Liver (tissue), 9 donors: Measurements from ENCODE around the gene ALCAM. TPM values are rescaled to one million over a fixed set of nuclear protein-coding genes. Genes with fewer than 3 reads are reported as not detected.

Source experiments
- DNase-seq: peaks from one replicate; pipeline ENCODE4 v3.0.0-alpha.2; 2017; ENCODE audit warnings: low spot score
- H3K27ac ChIP-seq, 2 donors: one replicate each; pipeline ENCODE4 v1.7.0; 2013; ENCODE audit warnings: inconsistent platforms in 2 of 2, low read length in 2 of 2, control low read depth in 1 of 2, low read depth in 1 of 2, mild to moderate bottlenecking in 1 of 2
- H3K27me3 ChIP-seq, 4 donors: one replicate each; pipeline versions ENCODE4 v1.6.1 to v1.7.0; 2013; ENCODE audit warnings: low read length in 3 of 4, inconsistent platforms in 1 of 4, mild to moderate bottlenecking in 1 of 4, moderate library complexity in 1 of 4; ENCODE audit not compliant: control insufficient read depth in 4 of 4, insufficient read depth in 4 of 4
- H3K36me3 ChIP-seq, 4 donors: one replicate each; pipeline versions ENCODE4 v1.6.1 to v1.7.0; 2013; ENCODE audit warnings: low read length in 3 of 4, mild to moderate bottlenecking in 3 of 4, low read depth in 1 of 4, moderate library complexity in 1 of 4; ENCODE audit not compliant: control insufficient read depth in 4 of 4, insufficient read depth in 3 of 4
- H3K4me1 ChIP-seq, 4 donors: one replicate each; pipeline versions ENCODE4 v1.6.1 to v1.7.0; 2013; ENCODE audit warnings: low read length in 3 of 4, mild to moderate bottlenecking in 3 of 4, moderate library complexity in 1 of 4; ENCODE audit not compliant: control insufficient read depth in 4 of 4, insufficient read depth in 4 of 4
- H3K4me3 ChIP-seq, 3 donors: one replicate each; pipeline versions ENCODE4 v1.6.1 to v1.7.0; 2013; ENCODE audit warnings: low read length in 3 of 3, control low read depth in 1 of 3, low read depth in 1 of 3, mild to moderate bottlenecking in 1 of 3
- H3K9ac ChIP-seq, 2 donors: one replicate each; pipeline ENCODE4 v1.7.0; 2013; ENCODE audit warnings: low read length in 2 of 2, mild to moderate bottlenecking in 2 of 2, moderate library complexity in 2 of 2, control low read depth in 1 of 2, low read depth in 1 of 2
- H3K9me3 ChIP-seq, 4 donors: one replicate each; pipeline versions ENCODE4 v1.6.1 to v1.7.0; 2013; ENCODE audit warnings: low read length in 3 of 4; ENCODE audit not compliant: control insufficient read depth in 4 of 4
- ATF3 ChIP-seq: IDR thresholded peaks from 2 replicates; pipeline ENCODE4 v1.6.1; 2016; ENCODE audit warnings: antibody characterized with exemption
- EGR1 ChIP-seq, 2 donors: IDR thresholded peaks; 2 replicates each; pipeline ENCODE4 v1.6.1; 2016 to 2018; ENCODE audit warnings: antibody characterized with exemption in 2 of 2, low read depth in 2 of 2
- FOXA1 ChIP-seq: IDR thresholded peaks from 2 replicates; pipeline ENCODE4 v1.6.1; 2016; ENCODE audit warnings: antibody characterized with exemption
- FOXA2 ChIP-seq: IDR thresholded peaks from 2 replicates; pipeline ENCODE4 v1.6.1; 2016; ENCODE audit warnings: antibody characterized with exemption
- GABPA ChIP-seq, 2 donors: IDR thresholded peaks in 1 of 2; conservative IDR thresholded peaks in 1 of 2; 2 replicates each; pipeline ENCODE4 v1.6.1; 2016; ENCODE audit warnings: antibody characterized with exemption in 2 of 2, mild to moderate bottlenecking in 1 of 2, moderate library complexity in 1 of 2
- HNF4A ChIP-seq, 2 donors: conservative IDR thresholded peaks; 2 replicates each; pipeline ENCODE4 v1.6.1; 2016; ENCODE audit warnings: antibody characterized with exemption in 2 of 2, mild to moderate bottlenecking in 2 of 2
- HNF4G ChIP-seq: IDR thresholded peaks from 2 replicates; pipeline ENCODE4 v1.6.1; 2016; ENCODE audit warnings: antibody characterized with exemption
- JUND ChIP-seq, 2 donors: IDR thresholded peaks; 2 replicates each; pipeline ENCODE4 v1.6.1; 2016; ENCODE audit warnings: antibody characterized with exemption in 2 of 2
- MAX ChIP-seq: IDR thresholded peaks from 2 replicates; pipeline ENCODE4 v1.6.1; 2016; ENCODE audit warnings: antibody characterized with exemption
- NR2F2 ChIP-seq: IDR thresholded peaks from 2 replicates; pipeline ENCODE4 v1.6.1; 2016; ENCODE audit warnings: antibody characterized with exemption
- RAD21 ChIP-seq, 2 donors: IDR thresholded peaks; 2 replicates each; pipeline ENCODE4 v1.6.1; 2016; ENCODE audit warnings: antibody characterized with exemption in 2 of 2, mild to moderate bottlenecking in 2 of 2
- REST ChIP-seq: IDR thresholded peaks from 2 replicates; pipeline ENCODE4 v1.6.1; 2016; ENCODE audit warnings: antibody characterized with exemption, mild to moderate bottlenecking
- RXRA ChIP-seq, 2 donors: IDR thresholded peaks; 2 replicates each; pipeline ENCODE4 v1.6.1; 2017 to 2018; ENCODE audit warnings: antibody characterized with exemption in 2 of 2, mild to moderate bottlenecking in 1 of 2
- SP1 ChIP-seq: IDR thresholded peaks from 2 replicates; pipeline ENCODE4 v1.6.1; 2018; ENCODE audit warnings: antibody characterized with exemption, mild to moderate bottlenecking
- YY1 ChIP-seq: IDR thresholded peaks from 2 replicates; pipeline ENCODE4 v1.6.1; 2016; ENCODE audit warnings: antibody characterized with exemption, mild to moderate bottlenecking
- ZBTB33 ChIP-seq: IDR thresholded peaks from 2 replicates; pipeline ENCODE4 v1.6.1; 2016; ENCODE audit warnings: antibody characterized with exemption
- WGBS: extraction: QIAGEN DNeasy Blood & Tissue Kit; methylation state at CpG from one replicate; pipeline ENCODE4 v1.1.7; 2013; 5-methylcytosine and 5-hydroxymethylcytosine counted together
- polyA plus RNA-seq, 2 donors: library from polyadenylated mRNA; stranded (reverse) in 1 of 2; unstranded in 1 of 2; fragments of 200-250 nt in 1 of 2; fragments of >200 nt in 1 of 2; fragmentation: Nextera tagmentation in 1 of 2; extraction: Ambion mirVana in 1 of 2; gene quantifications; one replicate each; pipeline versions ENCODE4 v1.2.1 to v1.2.3, GENCODE V29; 2013 to 2015
- total RNA-seq, 2 donors: library from RNA; depleted of rRNA; stranded (reverse); fragments of >200 nt; gene quantifications; one replicate each; pipeline ENCODE4 v1.2.3, GENCODE V29; 2014
- donor health status: healthy.
- donor health status: healthy.
- donor health status: healthy.
- donor health status: healthy.
- donor health status: healthy.

The ALCAM gene
- total and polyA plus RNA-seq, 4 donors: 14.2 to 62.0 (median 32.3) TPM

- Histone ChIP-seq H3K9me3 (no peaks in the 10 kb centered on the region), H3K27me3 (no peaks in the 10 kb centered on the region), H3K9ac (no peak overlapping the region), H3K36me3 (no peaks in the 10 kb centered on the region), H3K4me1 (no peaks in the 10 kb centered on the region), H3K27ac (no peak overlapping the region), H3K4me3 (no peak overlapping the region)
- no peak for DNase-seq
- no peak for TF ChIP-seq EGR1 (IDR thresholded peaks at IDR 0.05; ENCODE audit: low read depth in 2 of 2)
- no peak for TF ChIP-seq ZBTB33
- no peak for TF ChIP-seq SP1
- TF ChIP-seq RXRA (IDR thresholded peaks at IDR 0.05): no peak
- no peak for TF ChIP-seq GABPA (IDR thresholded peaks at IDR 0.05 in 1 of 2, conservative IDR thresholded peaks at IDR 0.05 in 1 of 2)
- no peak for TF ChIP-seq YY1
- no peak for TF ChIP-seq FOXA1
- TF ChIP-seq NR2F2: no peak
- no peak for TF ChIP-seq MAX
- TF ChIP-seq FOXA2: no peak
- TF ChIP-seq HNF4G: no peak
- TF ChIP-seq RAD21 (IDR thresholded peaks at IDR 0.05): no peak
- 83% methylated on average over 5 of the region's 5 CpGs for WGBS
Measured at GRCh38 chr3:105345156-105345555, 21.6 kb upstream of the ALCAM start.

GRCh38 chr3:105347625-105348302 lies 18.9 kb upstream of the ALCAM start:
- Histone ChIP-seq H3K9ac (no peak overlapping the region), H3K4me3 (no peak overlapping the region), H3K27ac (no peak overlapping the region), H3K4me1 (no peaks in the 10 kb centered on the region), H3K36me3 (no peaks in the 10 kb centered on the region), H3K27me3 (no peaks in the 10 kb centered on the region), H3K9me3 (no peaks in the 10 kb centered on the region)
- WGBS: 94% methylated on average over 3 of the region's 3 CpGs
- TF ChIP-seq FOXA2 (no peak), ATF3 (no peak), JUND (IDR thresholded peaks at IDR 0.05) (no peak), SP1 (no peak), MAX (no peak), HNF4A (conservative IDR thresholded peaks at IDR 0.05) (no peak), RXRA (IDR thresholded peaks at IDR 0.05) (no peak), FOXA1 (no peak), HNF4G (no peak), REST (no peak)
- DNase-seq: no peak
